Breast epithelium (tissue), 3 donors: Measurements from ENCODE around the gene ECPAS.

Experiments
- POLR2A ChIP-seq: fragments of 450-650 bp; IDR thresholded peaks from one replicate; pipeline ENCODE4 v1.6.1; 2016; ENCODE audit warnings: antibody characterized with exemption, mild to moderate bottlenecking, moderate library complexity
- POLR2AphosphoS5 ChIP-seq, 3 donors: sonication (generic); formaldehyde crosslinking; IDR thresholded peaks; one replicate each; pipeline ENCODE4 v1.6.1; 2017; ENCODE audit warnings: antibody characterized with exemption in 3 of 3
- TF ChIP-seq, protein P1 (sequence below), 3 donors: fragments of 450-650 bp; IDR thresholded peaks; one replicate each; pipeline ENCODE4 v1.5.1; 2016 to 2017; ENCODE audit warnings: antibody characterized with exemption in 3 of 3, mild to moderate bottlenecking in 3 of 3, moderate library complexity in 3 of 3

DNA sequence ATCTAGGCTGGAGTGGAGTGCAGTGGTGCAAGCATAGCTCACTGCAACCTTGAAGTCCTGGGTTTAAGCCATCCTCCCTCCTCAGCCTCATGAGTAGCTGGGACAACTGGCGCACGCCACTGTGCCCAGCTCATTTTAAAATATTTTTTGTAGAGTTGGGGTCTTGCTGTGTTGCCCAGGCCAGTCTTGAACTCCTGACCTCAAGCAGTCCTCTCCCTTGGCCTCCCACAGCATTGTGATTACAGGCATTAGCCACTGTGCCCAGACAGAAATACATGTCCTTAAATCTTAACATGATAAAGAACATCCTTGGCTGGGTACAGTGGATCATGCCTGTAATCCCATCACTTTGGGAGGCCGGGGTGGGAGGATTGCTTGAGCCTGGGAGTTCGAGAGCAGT, 47.5 kb upstream of the ECPAS start:
- TF ChIP-seq POLR2A, result no peak
- TF ChIP-seq, protein P1, sequence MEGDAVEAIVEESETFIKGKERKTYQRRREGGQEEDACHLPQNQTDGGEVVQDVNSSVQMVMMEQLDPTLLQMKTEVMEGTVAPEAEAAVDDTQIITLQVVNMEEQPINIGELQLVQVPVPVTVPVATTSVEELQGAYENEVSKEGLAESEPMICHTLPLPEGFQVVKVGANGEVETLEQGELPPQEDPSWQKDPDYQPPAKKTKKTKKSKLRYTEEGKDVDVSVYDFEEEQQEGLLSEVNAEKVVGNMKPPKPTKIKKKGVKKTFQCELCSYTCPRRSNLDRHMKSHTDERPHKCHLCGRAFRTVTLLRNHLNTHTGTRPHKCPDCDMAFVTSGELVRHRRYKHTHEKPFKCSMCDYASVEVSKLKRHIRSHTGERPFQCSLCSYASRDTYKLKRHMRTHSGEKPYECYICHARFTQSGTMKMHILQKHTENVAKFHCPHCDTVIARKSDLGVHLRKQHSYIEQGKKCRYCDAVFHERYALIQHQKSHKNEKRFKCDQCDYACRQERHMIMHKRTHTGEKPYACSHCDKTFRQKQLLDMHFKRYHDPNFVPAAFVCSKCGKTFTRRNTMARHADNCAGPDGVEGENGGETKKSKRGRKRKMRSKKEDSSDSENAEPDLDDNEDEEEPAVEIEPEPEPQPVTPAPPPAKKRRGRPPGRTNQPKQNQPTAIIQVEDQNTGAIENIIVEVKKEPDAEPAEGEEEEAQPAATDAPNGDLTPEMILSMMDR (IDR thresholded peaks at IDR 0.05), result no peak
- no peak for TF ChIP-seq POLR2AphosphoS5 (IDR thresholded peaks at IDR 0.05)
